Stimulated activated CD8-positive, alpha-beta memory T cell treated with anti-CD3 and anti-CD28 coated beads, Interleukin-2, amount 100 ng/mL, for 1 hour (primary cell): ENCODE data around the gene EVX1.

Source experiments
- DNase-seq, 2 donors: peaks; one replicate each; pipeline ENCODE4 v3.0.0-alpha.2; 2020; ENCODE audit warnings: low read depth in 2 of 2

EVX1 gene

GRCh38 chr7:27242555-27243339, at the start of gene EVX1:
Gene EVX1, plus strand, starts transcription at chr7:27242802. Its CDS starts 229 bp downstream, at chr7:27243031.
- no peak for DNase-seq

- no peak for DNase-seq
These were observed 49.1 kb upstream of the EVX1 start for GRCh38 chr7:27193335-27194001.

DNA sequence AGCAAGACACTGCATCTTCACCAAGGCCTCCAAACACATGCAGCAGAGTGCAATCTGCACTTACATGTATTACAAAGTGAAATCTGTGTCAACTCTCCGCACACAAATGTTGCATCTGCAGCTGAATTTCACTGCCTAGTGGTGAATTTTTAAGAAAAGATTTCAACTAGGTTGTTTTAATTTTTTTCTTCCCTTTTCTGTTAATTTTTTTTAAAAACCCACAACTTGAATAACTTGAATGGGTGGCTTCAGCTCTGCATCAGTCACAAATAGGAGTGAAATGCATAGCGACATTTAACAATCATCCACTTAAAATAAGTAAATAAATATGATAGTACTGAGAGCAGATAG, 48.6 kb upstream of the EVX1 start:
- DNase-seq, result no peak

DNA sequence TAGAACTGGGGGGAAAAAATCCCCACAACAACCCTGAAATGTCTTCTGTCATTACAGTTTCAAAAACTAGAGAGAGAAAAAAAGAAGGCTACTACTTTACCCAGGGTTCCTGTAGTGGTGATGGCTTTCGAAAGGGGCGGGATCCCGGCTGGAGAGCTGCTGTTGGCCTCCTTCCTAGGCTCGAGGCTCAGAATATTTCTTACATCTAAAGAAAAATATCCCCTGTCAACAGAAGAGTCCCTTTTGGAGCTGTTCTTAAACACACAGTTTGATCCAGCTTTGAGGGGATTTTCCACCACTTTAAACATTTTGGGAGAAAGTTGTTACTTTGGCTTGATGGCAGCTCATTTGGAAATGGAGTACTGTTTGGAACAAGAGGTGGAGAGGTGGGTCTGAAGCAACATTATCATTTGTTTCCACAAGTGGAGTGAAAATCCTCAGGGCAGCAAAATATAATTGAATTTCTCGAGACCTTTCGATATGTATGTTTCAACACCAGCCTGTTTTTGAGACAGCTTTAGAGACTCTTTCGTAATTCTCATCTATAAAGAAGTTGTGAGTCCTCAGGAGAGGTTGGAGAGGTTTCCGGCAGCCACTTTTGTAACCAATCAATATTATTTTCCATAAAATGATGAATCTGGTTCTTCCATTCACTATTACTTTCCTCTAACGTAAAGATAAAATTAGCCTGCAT, 47.8 kb upstream of the EVX1 start:
- no peak for DNase-seq

GRCh38 chr7:27196287-27196767, 46.3 kb upstream of the EVX1 start:
- DNase-seq, result peak; percentile 56 to 68

DNA sequence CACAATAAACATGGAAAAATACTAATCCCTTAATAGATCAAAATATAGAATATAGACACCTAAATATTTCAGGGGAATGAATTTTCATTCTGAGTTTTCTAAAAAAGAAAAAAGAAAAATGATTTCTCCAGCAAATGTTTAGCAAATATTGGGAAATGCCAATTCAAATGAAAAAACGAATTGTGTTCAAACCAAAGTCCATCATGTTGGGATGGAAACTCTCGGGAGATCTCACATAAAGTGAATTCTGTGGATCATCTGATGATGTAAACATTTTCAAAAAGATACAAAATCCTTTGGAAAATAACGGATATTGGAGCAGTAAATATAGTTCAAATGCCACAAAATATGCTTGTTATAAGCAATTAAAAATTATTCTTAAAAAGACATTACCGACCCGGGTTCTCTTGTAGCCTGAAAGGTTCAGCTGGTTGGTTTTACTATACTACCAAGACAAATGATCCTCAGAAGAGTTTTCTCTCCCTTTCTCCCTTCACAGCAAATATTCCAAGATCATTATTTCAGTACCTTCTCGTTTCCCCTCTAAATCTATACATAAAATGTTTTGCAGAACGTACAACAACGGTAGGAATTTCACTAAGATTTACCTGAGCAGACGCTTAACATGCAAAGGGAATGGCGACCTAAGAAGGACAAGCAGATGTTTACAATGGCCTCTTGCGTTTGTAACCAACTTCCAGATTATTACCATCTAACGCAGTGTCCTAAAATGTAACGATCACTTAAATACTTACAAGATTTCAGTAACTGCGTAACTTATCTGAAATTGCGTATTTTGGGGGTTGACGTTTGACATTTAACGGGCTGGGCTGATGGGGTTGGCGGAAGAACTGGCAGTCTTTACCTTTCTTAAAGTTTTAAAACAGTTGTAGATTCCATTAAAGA, 45.2 kb upstream of the EVX1 start:
- no peak for DNase-seq

- DNase-seq, result no peak
These were observed 44.3 kb upstream of the EVX1 start for GRCh38 chr7:27198138-27198841.

- no peak for DNase-seq
These were observed 43.5 kb upstream of the EVX1 start for GRCh38 chr7:27198871-27199801.

- no peak for DNase-seq
These were observed 42.5 kb upstream of the EVX1 start, which contains the start of gene HOXA13 for GRCh38 chr7:27199849-27200760. Gene HOXA13, minus strand, starts transcription at chr7:27200091. Its CDS starts 14 bp downstream, at chr7:27200077.

DNA sequence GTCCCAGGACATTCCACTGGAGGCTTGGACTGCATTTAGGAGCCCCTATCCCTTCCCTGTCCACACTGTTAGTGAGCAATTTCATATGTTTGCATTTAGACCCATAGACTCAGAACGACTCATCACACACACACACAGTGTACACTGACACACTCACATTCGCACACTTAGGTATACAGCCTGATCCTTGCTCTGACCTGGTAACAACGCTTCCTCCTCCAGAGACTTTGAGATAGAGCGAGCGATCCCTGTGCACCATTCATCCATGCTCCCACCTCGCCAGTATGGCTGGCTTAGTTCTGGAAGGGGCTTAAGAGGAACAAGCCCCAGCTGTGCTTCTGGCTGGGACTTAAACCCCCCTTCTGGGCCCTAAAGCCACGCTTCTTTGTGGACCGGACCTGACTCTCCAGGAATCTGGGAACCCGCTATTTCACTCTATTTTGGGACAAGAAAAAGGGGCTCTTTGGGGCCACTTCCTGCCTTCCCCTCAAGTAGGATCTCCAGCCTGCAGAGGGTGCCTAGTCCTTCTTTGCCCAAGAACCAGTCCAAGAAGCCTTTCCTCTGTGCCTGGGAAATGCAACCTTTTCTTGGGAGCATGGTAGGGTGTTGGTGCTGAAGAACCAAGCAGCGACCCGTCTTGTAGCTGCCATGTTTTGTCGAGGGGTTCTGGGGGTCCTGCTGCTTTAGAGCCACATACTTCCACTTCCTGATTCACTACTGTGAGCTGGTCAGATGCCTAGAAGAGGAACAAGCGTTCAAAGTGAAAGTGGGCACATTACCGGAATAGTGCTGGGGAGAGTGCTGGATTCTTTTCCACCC, 41.6 kb upstream of the EVX1 start:
- DNase-seq, result no peak

- DNase-seq, result no peak
These were observed 41.0 kb upstream of the EVX1 start for GRCh38 chr7:27201580-27202017.

- DNase-seq, result no peak
These were observed 40.4 kb upstream of the EVX1 start for GRCh38 chr7:27202018-27202861.

DNA sequence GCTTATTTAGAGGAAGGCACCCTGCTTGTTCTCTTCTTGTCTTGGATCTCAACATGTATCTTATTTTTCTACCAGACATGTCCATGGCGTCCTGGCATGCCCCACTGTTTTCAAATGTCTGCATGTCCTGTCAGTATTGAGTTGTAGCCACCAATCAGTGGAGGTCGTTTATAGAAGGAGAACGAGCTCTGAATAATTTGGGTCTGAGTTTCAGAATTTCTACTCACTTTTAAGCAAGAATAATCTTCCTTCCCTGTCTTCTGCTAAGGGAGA, 39.8 kb upstream of the EVX1 start:
- no peak for DNase-seq

DNA sequence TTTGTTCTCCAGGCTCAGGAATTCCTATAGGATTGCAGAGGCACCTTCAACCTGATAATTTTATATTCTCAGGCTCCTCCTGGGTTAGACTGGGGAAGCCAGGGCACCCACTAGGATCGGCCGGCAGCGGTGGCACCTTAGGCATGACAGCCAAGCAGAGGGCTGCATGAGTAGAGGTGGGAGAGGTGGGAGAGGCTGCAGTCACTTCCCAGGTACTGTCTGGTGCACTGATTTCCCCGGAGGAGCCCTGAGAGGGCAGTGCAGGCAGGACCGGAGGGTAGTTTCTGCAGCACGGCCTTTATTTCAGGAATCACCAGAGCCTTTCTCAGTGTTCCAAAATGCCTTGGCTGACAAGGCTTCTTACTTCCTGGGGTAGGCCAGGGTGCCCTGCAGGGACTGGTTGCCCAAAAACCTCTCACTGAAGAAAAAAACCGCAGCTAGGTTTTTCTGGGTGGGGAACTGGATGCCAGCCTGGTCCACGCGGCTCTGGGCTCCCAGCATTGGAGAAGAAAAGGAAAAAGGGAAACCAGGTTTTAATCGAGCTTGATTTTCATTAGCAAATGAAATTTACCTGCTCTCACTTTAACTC, 39.1 kb upstream of the EVX1 start:
- no peak for DNase-seq

- no peak for DNase-seq
These were observed 38.5 kb upstream of the EVX1 start for GRCh38 chr7:27203964-27204594.

GRCh38 chr7:27204851-27205322, 37.7 kb upstream of the EVX1 start:
- no peak for DNase-seq
